ES-I3 (cell line): ENCODE data around the gene SRPRB.
"Not testable (repeated sequence)": the region's sequence is repeated elsewhere in the genome, so short reads cannot be mapped to it uniquely, and the experiment has no call there.

ENCODE experiments used
- H3K36me3 ChIP-seq: 2 replicates; pipeline ENCODE4 v1.6.1; 2013; ENCODE audit warnings: mild to moderate bottlenecking, low read length, control low read depth, moderate library complexity; ENCODE audit not compliant: insufficient read depth
- H3K4me1 ChIP-seq: 2 replicates; pipeline ENCODE4 v1.6.1; 2013; ENCODE audit warnings: mild to moderate bottlenecking, control low read depth, low read length; ENCODE audit not compliant: insufficient read depth
- H3K9ac ChIP-seq: 2 replicates; pipeline ENCODE4 v1.6.1; 2013; ENCODE audit warnings: low read depth, mild to moderate bottlenecking, low read length, moderate library complexity
- H3K9me3 ChIP-seq: 2 replicates; pipeline ENCODE4 v1.6.1; 2013; ENCODE audit warnings: mild to moderate bottlenecking, low read length, moderate library complexity; ENCODE audit not compliant: control insufficient read depth, insufficient read depth

The SRPRB gene

GRCh38 chr3:133767607-133768006 lies 38.0 kb upstream of the SRPRB start:
- no peaks in the 10 kb centered on the region for H3K36me3 ChIP-seq
- no peak overlapping the region for H3K9ac ChIP-seq
- no peaks in the 10 kb centered on the region for H3K4me1 ChIP-seq

GRCh38 chr3:133769536-133769935 lies 36.1 kb upstream of the SRPRB start:
- Histone ChIP-seq H3K36me3 (no peaks in the 10 kb centered on the region), H3K9me3 (no peaks in the 10 kb centered on the region), H3K4me1 (no peaks in the 10 kb centered on the region), H3K9ac (no peak overlapping the region)

More at GRCh38 chr3:133767607-133768006, 38.0 kb upstream of the SRPRB start:
- no peaks in the 10 kb centered on the region for H3K9me3 ChIP-seq

GRCh38 chr3:133773732-133774131 lies 31.9 kb upstream of the SRPRB start:
- Histone ChIP-seq H3K4me1 (no peaks in the 10 kb centered on the region), H3K36me3 (no peaks in the 10 kb centered on the region), H3K9ac (no peak overlapping the region), H3K9me3 (no peaks in the 10 kb centered on the region)

- no peaks in the 10 kb centered on the region for H3K4me1 ChIP-seq
- H3K36me3 ChIP-seq: no peaks in the 10 kb centered on the region
- H3K9me3 ChIP-seq: no peaks in the 10 kb centered on the region
- no peak overlapping the region for H3K9ac ChIP-seq
Measured at GRCh38 chr3:133775309-133775708, 30.3 kb upstream of the SRPRB start.

GRCh38 chr3:133775835-133776234 lies 29.8 kb upstream of the SRPRB start:
- Histone ChIP-seq H3K9me3 (no peaks in the 10 kb centered on the region), H3K36me3 (no peaks in the 10 kb centered on the region), H3K9ac (no peak overlapping the region), H3K4me1 (no peaks in the 10 kb centered on the region)

GRCh38 chr3:133776794-133777438 lies 28.7 kb upstream of the SRPRB start:
- Histone ChIP-seq H3K9me3 (no peaks in the 10 kb centered on the region), H3K9ac (no peak overlapping the region), H3K4me1 (no peaks in the 10 kb centered on the region), H3K36me3 (no peaks in the 10 kb centered on the region)

GRCh38 chr3:133777807-133778568 lies 27.6 kb upstream of the SRPRB start:
- Histone ChIP-seq H3K9me3 (no peaks in the 10 kb centered on the region), H3K36me3 (no peaks in the 10 kb centered on the region), H3K9ac (no peak overlapping the region), H3K4me1 (no peaks in the 10 kb centered on the region)

- H3K36me3 ChIP-seq: no peaks in the 10 kb centered on the region
- H3K4me1 ChIP-seq: no peaks in the 10 kb centered on the region
- H3K9ac ChIP-seq: no peak overlapping the region
- H3K9me3 ChIP-seq: no peaks in the 10 kb centered on the region
Measured at GRCh38 chr3:133779626-133780203, 25.9 kb upstream of the SRPRB start.

- not testable (repeated sequence) for H3K36me3 ChIP-seq, H3K9me3 ChIP-seq, H3K4me1 ChIP-seq, H3K9ac ChIP-seq
Measured at GRCh38 chr3:133780756-133781155, 24.9 kb upstream of the SRPRB start.

- Histone ChIP-seq H3K9me3 (no peaks in the 10 kb centered on the region), H3K9ac (no peak overlapping the region), H3K4me1 (no peaks in the 10 kb centered on the region), H3K36me3 (no peaks in the 10 kb centered on the region)
Measured at GRCh38 chr3:133781570-133781969, 24.0 kb upstream of the SRPRB start.

GRCh38 chr3:133782454-133782853 lies 23.2 kb upstream of the SRPRB start:
- Histone ChIP-seq H3K4me1 (no peaks in the 10 kb centered on the region), H3K36me3 (no peaks in the 10 kb centered on the region), H3K9me3 (no peaks in the 10 kb centered on the region), H3K9ac (no peak overlapping the region)

GRCh38 chr3:133783762-133784161 lies 21.9 kb upstream of the SRPRB start:
- no peaks in the 10 kb centered on the region for H3K9me3 ChIP-seq
- H3K4me1 ChIP-seq: no peaks in the 10 kb centered on the region
- H3K36me3 ChIP-seq: no peaks in the 10 kb centered on the region
- no peak overlapping the region for H3K9ac ChIP-seq

GRCh38 chr3:133788024-133788423 lies 17.6 kb upstream of the SRPRB start:
- H3K4me1 ChIP-seq: no peaks in the 10 kb centered on the region
- peaks cover 12% of the 10 kb centered on the region for H3K9me3 ChIP-seq
- H3K36me3 ChIP-seq: no peaks in the 10 kb centered on the region
- no peak overlapping the region for H3K9ac ChIP-seq

- Histone ChIP-seq H3K9me3 (peaks cover 15% of the 10 kb centered on the region), H3K4me1 (no peaks in the 10 kb centered on the region), H3K9ac (no peak overlapping the region; the same call in 1 of the 2 replicates), H3K36me3 (no peaks in the 10 kb centered on the region)
Measured at GRCh38 chr3:133792171-133792763, 13.3 kb upstream of the SRPRB start.
